ENCODE data around the gene KRT85.

DNA sequence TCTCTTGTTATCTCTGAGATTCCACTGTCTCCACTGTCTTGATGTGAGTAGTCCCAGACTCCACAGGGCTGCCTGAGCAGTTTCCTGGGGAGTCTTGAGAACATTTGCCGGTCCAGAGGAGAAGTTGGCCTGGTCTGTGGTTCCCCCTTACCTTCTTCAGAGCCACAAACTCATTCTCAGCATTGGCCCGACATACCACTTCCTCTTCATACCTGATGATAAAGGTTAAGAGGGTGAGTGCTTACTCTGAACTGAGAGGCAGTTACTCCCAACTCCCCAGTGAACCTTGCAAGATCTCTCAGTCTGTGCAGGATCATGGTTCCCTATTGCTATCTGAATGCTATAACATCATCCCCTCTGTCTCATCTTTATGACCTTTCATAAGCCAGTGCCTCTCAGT lies 15.6 kb upstream of the KRT85 start:
- TF ChIP-seq, protein P1, sequence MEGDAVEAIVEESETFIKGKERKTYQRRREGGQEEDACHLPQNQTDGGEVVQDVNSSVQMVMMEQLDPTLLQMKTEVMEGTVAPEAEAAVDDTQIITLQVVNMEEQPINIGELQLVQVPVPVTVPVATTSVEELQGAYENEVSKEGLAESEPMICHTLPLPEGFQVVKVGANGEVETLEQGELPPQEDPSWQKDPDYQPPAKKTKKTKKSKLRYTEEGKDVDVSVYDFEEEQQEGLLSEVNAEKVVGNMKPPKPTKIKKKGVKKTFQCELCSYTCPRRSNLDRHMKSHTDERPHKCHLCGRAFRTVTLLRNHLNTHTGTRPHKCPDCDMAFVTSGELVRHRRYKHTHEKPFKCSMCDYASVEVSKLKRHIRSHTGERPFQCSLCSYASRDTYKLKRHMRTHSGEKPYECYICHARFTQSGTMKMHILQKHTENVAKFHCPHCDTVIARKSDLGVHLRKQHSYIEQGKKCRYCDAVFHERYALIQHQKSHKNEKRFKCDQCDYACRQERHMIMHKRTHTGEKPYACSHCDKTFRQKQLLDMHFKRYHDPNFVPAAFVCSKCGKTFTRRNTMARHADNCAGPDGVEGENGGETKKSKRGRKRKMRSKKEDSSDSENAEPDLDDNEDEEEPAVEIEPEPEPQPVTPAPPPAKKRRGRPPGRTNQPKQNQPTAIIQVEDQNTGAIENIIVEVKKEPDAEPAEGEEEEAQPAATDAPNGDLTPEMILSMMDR (IDR thresholded peaks at IDR 0.05; ENCODE audit: insufficient read depth, low read length, poor library complexity, severe bottlenecking), result no peak
- no peak for TF ChIP-seq EZH2phosphoT487 (conservative IDR thresholded peaks at IDR 0.05; ENCODE audit: low read length)
